ENCODE measurements around the gene TRIM7. TPM values are rescaled to one million over a fixed set of nuclear protein-coding genes. Genes with fewer than 3 reads are reported as not detected.

The TRIM7 gene
- total and polyA plus RNA-seq, 9 of the 15 experiments (the other 6 are each of a cell fraction or from before 2014, with no cell fraction given): 2.6 to 14.9 (median 8.9) TPM

DNA sequence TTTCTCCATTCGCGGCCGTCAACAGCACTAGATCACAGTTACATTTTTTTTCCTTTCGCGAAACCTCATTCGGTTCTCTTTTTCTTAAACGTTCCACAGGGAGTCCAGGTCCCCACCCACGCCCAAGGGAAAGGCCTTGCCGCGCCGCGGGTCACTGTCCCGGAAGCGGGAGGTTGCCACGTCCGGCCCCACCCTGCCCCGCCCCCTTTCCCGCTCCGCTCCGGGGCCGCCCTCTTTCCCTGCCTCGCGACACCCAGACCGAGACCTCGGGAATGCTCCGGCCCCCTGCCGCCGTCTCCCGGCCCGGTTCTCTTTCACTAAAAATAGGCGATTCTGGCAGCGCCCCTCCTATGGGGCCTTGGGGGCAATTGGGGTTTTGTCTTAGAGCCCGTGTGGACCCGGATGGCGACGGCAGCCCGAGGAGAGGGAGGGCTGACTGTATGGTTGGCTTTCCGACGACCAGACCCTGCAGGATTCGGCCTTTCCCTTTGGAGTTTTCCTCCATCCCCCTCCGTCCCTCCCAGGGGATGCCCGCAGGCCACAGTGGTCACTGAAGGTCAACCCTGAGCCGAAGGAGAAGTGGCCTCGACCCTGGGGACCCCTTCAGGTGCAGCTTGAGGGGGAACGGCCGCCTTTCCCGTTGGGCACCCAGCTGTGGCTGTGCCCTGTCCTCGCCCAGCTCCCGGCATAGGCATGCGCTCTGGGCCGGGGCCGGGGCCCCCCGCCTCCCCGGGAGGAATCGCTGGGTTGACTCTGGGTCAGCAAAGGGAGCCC, 41.5 kb upstream of the TRIM7 start (continued):
- TF ChIP-seq MTA3 (IDR thresholded peaks at IDR 0.05; ENCODE audit: borderline replicate concordance) (peak; percentile 34; the same call in 1 of the 2 replicates), MYC (IDR thresholded peaks at IDR 0.05; ENCODE audit: low read depth, low read length) (peak; percentile 81; the same call in 1 of the 2 replicates), MYC (CRISPR knock-in tag; IDR thresholded peaks at IDR 0.05; ENCODE audit: borderline replicate concordance, low read depth) (no peak), SNRNP70 (optimal IDR thresholded peaks at IDR 0.05; ENCODE audit: low read depth, low read length) (no peak), TAF9B (IDR thresholded peaks at IDR 0.05; ENCODE audit: partially characterized antibody) (peak; percentile 63)
- TF ChIP-seq, protein P1, sequence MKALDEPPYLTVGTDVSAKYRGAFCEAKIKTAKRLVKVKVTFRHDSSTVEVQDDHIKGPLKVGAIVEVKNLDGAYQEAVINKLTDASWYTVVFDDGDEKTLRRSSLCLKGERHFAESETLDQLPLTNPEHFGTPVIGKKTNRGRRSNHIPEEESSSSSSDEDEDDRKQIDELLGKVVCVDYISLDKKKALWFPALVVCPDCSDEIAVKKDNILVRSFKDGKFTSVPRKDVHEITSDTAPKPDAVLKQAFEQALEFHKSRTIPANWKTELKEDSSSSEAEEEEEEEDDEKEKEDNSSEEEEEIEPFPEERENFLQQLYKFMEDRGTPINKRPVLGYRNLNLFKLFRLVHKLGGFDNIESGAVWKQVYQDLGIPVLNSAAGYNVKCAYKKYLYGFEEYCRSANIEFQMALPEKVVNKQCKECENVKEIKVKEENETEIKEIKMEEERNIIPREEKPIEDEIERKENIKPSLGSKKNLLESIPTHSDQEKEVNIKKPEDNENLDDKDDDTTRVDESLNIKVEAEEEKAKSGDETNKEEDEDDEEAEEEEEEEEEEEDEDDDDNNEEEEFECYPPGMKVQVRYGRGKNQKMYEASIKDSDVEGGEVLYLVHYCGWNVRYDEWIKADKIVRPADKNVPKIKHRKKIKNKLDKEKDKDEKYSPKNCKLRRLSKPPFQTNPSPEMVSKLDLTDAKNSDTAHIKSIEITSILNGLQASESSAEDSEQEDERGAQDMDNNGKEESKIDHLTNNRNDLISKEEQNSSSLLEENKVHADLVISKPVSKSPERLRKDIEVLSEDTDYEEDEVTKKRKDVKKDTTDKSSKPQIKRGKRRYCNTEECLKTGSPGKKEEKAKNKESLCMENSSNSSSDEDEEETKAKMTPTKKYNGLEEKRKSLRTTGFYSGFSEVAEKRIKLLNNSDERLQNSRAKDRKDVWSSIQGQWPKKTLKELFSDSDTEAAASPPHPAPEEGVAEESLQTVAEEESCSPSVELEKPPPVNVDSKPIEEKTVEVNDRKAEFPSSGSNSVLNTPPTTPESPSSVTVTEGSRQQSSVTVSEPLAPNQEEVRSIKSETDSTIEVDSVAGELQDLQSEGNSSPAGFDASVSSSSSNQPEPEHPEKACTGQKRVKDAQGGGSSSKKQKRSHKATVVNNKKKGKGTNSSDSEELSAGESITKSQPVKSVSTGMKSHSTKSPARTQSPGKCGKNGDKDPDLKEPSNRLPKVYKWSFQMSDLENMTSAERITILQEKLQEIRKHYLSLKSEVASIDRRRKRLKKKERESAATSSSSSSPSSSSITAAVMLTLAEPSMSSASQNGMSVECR (CRISPR knock-in tag; IDR thresholded peaks at IDR 0.05): peak; percentile 16
- TF ChIP-seq, protein P2, sequence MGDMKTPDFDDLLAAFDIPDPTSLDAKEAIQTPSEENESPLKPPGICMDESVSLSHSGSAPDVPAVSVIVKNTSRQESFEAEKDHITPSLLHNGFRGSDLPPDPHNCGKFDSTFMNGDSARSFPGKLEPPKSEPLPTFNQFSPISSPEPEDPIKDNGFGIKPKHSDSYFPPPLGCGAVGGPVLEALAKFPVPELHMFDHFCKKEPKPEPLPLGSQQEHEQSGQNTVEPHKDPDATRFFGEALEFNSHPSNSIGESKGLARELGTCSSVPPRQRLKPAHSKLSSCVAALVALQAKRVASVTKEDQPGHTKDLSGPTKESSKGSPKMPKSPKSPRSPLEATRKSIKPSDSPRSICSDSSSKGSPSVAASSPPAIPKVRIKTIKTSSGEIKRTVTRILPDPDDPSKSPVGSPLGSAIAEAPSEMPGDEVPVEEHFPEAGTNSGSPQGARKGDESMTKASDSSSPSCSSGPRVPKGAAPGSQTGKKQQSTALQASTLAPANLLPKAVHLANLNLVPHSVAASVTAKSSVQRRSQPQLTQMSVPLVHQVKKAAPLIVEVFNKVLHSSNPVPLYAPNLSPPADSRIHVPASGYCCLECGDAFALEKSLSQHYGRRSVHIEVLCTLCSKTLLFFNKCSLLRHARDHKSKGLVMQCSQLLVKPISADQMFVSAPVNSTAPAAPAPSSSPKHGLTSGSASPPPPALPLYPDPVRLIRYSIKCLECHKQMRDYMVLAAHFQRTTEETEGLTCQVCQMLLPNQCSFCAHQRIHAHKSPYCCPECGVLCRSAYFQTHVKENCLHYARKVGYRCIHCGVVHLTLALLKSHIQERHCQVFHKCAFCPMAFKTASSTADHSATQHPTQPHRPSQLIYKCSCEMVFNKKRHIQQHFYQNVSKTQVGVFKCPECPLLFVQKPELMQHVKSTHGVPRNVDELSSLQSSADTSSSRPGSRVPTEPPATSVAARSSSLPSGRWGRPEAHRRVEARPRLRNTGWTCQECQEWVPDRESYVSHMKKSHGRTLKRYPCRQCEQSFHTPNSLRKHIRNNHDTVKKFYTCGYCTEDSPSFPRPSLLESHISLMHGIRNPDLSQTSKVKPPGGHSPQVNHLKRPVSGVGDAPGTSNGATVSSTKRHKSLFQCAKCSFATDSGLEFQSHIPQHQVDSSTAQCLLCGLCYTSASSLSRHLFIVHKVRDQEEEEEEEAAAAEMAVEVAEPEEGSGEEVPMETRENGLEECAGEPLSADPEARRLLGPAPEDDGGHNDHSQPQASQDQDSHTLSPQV (IDR thresholded peaks at IDR 0.05): peak; percentile 29; the same call in 1 of the 2 replicates
- TF ChIP-seq, protein P3, sequence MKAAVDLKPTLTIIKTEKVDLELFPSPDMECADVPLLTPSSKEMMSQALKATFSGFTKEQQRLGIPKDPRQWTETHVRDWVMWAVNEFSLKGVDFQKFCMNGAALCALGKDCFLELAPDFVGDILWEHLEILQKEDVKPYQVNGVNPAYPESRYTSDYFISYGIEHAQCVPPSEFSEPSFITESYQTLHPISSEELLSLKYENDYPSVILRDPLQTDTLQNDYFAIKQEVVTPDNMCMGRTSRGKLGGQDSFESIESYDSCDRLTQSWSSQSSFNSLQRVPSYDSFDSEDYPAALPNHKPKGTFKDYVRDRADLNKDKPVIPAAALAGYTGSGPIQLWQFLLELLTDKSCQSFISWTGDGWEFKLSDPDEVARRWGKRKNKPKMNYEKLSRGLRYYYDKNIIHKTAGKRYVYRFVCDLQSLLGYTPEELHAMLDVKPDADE (conservative IDR thresholded peaks at IDR 0.05; ENCODE audit: control insufficient read depth, low read depth, low read length): no peak; the same call in 1 of the 2 replicates
- TF ChIP-seq, protein P4, sequence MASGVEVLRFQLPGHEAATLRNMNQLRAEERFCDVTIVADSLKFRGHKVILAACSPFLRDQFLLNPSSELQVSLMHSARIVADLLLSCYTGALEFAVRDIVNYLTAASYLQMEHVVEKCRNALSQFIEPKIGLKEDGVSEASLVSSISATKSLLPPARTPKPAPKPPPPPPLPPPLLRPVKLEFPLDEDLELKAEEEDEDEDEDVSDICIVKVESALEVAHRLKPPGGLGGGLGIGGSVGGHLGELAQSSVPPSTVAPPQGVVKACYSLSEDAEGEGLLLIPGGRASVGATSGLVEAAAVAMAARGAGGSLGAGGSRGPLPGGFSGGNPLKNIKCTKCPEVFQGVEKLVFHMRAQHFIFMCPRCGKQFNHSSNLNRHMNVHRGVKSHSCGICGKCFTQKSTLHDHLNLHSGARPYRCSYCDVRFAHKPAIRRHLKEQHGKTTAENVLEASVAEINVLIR (CRISPR knock-in tag; IDR thresholded peaks at IDR 0.05): no peak
